ENCODE results near the gene KCNQ5.
"Not testable (repeated sequence)": the region's sequence is repeated elsewhere in the genome, so short reads cannot be mapped to it uniquely, and the experiment has no call there.

KCNQ5 gene

DNA sequence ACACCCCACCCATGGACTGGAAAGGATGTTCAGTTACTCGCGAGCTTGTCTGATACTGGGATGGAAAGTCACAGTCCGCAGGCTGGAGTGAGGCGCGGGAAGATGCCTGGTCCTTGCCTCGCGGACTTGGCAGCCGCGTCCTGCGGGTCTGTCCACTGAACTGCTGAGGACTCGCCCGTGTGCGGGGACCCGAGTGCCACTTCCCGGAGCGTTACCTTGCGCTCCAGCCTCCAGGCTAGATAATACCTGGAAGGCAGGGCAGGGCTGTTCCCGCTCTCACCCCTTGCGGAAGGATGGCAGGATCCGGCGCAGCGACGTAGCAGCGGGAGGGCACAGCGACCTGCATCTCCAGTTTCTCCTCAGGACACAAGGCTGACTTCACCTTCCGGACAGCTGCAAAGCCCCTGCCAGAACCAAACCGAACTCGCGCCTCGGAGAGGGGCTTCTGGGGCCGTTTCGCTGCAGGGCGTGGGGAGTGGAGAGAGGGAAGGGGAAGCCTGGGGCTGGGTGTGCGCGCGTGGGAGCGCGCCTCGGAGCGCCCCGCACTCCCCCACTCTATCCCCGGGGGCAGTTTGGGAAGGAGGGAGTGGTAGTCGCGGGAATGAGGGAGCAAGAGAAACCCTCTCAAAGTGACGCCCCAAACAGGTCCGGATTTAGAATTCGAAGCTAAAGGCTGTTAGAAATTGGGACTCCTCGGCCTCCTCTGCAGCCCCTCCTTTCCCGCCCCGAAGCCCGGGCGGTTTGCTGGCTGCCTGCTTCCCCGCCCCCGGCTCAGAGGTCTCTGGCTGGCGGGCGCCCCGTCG lies at the start of gene KCNQ5:
TSS of gene KCNQ5 (plus strand) at position 774 of the 803 bp plus-strand sequence.
- DNase-seq = no peak

DNA sequence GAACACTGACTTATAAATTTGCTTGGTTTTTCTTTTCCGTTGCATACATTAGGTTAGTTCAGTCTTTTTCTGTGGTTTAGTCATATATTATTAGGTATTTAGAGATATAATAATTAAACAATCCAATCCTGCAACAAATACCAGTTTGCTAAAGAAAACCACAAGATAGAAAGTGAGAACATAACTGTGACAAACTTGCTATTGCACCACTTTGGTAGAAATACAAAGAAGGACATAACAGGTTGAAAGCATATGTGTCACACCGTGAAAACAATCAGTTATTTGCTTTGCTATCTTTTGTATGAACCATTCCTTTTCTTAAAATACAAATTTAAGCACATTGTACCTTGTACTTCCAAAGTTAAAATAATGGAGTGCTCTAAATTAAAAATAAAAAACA lies 42.0 kb upstream of the KCNQ5 start:
- no peak for DNase-seq

DNA sequence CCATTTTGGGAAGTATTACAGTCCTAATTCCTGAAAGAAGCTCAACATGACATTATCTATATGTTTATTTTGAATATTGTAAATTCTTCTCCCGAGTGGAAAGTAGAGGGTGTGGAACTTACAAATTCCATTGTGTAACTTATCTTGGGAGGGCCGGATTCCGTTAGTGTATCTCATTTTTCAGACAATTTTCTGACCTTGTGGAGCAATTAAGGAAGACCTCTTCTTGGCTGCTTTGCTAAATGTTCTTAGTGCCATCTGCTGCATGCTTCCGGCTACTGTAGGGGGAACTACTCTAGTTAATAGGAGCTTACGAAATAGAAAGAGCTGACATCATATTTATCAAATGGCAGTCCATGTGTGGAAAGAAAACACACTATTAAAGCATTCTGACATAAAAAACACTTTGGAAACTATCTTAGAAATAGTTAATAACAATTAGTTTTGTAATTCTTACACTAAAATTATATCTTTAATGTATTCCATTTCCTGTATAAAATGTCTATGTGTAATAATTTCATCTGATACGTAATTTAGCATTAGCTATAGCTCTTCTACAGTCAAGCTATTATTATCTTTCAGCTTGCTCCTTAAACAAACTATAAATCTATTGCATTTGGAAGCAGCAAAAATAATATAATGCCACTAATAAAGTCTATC lies 41.5 kb upstream of the KCNQ5 start:
- peak in 1 of 2 donors; percentile 0 for DNase-seq

DNA sequence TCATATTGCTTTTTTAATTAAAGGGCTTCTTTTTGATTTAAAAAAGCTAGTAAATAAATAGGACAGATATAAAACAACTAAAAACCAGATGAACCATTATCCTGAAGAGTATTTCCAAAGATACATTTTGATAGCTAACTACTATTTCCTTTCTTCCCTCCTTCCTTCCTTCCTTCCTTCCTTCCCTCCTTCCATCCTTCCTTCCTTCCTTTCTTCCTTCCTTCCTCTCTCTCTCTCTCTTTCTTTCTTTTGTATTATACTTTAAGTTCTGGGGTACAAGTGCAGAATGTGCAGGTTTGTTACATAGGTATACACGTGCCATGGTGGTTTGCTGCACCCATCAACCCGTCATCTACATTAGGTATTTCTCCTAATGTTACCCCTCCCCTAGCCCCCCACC lies 40.9 kb upstream of the KCNQ5 start:
- not testable (repeated sequence) for DNase-seq

DNA sequence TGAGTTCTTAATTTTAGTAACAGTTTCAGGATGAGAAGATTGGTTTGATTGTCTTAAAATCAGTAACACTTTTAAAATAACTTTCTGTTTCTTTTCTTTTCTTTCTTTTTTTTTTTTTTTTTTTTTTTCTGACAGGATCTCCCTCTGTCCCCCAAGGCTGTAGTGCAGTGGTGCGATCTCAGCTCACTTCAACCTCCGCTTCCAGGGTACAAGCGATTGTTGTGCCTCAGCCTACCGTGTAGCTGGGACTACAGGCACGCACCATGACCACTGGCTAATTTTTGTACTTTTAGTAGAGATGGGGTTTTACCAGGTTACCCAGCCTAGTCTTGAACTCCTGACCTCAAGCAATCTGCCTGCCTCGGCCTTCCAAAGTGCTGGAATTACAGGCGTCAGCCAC lies 33.7 kb upstream of the KCNQ5 start:
- no peak for DNase-seq

DNA sequence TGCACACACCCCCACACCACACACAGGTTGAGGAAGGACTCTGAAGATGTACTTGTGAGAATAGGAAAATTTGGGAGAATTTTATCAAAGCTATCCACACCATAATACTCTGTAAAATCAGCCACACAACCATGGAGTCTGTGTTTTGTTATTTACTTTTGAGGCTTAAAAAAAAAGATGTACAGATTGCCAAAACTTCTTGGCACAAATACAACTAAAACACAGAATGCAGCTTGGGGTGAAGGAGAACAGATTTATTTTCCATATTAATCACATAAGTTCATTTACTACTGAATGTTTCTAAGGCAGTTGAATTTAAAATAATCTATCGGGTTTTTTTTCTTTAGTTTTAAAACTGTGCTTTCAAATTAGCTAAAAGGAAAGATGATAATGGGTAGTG lies 32.8 kb upstream of the KCNQ5 start:
- no peak for DNase-seq

DNA sequence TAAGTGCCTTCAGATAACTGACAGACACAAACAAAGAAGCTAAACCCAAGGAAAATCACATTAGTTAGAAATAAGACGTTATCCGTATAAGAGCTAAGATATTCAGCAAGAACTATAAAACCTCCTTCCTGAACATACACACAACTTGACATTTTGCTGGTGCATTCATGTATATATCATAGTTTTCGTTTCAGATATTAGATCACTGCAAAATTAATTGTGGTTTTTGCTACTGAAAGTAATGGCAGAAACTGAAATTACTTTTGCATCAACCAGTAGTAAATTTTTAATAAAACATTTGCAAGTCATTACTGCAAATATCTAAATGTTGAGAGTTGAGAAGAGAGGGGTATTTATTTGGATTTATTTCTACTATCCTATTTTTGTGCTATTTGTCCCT lies 26.1 kb upstream of the KCNQ5 start:
- DNase-seq = no peak

DNA sequence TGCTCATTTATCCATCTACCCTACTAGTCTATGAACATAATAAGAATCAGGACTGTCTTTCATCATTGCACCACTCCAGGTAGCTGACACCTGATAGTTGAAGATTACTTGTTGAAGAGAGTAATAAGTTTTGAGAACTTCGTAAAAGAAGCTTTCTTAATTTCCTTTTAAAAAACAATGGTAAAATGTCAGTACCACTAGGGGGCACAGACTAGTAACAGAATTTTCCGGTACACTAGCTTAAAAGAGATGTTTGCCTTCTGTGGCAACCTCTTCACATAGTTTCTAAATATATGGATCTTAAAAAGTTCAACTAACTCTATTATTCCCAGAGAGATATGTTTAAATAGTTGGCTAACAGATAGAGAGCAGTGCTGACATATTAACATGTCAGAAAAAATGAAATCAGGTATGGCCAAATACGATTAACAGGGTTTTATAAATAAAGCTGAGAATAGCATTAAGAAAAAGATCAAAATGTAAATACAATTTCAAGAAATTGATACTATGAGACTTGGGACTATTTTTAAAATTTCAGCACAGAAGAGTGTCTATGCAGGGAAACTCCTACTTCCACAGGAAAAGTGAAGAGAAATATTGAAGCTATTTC lies 5.4 kb upstream of the KCNQ5 start:
- peak in 1 of 2 donors; percentile 37 for DNase-seq

DNA sequence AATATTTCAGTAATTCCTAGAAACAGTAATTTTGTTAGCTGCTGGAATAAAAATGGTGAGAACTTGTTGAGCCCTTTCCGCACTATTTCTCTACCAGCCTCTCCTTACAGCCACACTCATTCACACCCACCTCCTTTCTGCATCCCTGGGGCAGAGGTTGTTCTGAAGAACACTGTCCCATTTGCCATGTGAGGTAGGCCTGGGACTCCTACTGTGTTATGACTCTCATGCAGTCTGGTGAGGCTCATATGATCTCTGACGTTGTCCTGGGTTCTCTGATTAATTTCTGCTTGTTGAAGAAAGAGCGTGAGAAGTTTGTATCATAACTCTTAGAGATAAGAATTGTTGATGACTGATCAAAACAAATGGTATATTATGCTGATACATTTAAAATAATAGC lies 4.1 kb upstream of the KCNQ5 start:
- no peak for DNase-seq

DNA sequence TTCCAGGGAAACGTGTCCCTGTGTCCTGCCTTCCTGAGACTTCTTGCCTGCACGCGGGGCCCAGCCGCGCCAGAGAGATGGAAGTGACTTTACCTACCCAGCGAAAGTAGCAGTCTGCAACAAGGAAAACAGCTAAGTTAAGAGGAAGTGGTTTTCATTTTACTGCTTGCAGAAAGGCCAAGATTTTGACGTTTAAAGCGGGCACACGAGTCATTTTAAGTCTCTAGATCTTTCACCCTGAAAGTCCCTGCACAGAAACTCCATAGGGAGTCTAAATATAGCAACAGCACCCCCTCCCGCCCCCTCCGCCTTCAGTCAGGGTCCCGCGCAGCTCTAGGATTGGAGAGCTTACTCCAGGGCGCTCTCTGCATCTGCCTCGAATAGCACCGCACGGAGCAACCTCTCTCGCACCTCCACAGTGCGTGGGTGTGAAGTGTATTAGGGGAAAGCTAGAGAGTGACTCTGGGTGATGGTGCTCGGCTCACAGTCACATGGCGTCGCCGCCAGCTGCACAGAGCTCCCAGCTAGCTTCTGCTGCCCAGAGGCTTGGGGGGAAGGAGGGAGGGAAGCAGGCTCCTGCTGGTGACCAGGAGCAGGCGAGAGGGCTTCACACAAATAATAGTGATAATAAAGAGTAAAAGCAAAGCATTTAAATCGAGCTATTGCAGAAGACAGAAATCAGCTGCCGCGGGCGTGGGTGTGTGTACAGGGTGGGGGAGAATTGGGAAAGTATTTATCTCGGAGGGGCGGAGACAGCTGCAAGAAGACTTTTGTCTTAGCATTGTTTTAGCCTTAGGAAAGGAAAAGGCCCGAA lies 1.8 kb upstream of the KCNQ5 start:
- DNase-seq = peak; percentile 61 to 64

DNA sequence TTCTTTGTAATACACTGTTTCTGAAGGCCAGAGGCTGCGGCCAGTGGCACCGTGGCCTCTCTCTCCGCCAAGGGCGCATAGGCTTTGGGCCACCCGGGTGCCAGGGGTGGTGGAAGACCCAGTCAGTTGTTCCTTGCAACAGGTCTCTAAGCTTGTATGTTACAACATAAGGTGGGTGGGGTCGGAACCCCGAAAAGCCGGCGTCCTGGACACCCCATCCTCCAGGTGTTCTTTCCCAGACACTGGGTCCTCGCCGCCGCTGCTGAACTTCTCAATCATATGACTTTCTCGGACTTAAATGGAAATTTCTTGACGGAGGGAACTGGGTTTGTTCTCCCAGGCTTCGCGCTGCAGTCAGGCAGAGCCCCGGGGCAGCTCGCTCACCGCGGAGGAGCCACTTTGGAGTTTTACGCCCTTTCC lies 983 bp upstream of the KCNQ5 start:
- peak; percentile 2 for DNase-seq

DNA sequence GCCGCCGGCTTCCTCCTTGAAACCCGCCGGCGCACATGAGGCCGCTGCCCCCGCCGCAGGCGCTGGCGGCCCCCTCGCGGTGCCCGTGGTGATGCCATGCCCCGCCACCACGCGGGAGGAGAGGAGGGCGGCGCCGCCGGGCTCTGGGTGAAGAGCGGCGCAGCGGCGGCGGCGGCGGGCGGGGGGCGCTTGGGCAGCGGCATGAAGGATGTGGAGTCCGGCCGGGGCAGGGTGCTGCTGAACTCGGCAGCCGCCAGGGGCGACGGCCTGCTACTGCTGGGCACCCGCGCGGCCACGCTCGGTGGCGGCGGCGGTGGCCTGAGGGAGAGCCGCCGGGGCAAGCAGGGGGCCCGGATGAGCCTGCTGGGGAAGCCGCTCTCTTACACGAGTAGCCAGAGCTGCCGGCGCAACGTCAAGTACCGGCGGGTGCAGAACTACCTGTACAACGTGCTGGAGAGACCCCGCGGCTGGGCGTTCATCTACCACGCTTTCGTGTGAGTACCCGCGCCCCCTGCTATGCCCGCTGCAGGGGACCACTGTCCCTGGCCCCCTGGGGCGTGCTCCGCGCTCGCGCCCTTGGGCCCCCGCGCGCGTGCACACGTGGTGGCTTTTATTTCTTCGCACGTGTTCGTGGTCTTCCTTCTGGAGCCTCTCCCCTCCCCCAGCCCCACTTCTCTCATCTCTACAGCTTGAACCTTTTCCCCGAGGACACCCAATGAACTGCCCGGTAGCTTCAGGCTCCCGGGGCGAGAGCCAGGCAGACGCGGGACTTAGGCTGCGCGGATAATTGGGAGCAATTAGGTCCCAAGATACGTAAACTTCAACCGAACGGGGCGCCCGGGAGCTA lies 453 bp downstream of the KCNQ5 start:
- peak; percentile 57 to 63 for DNase-seq

DNA sequence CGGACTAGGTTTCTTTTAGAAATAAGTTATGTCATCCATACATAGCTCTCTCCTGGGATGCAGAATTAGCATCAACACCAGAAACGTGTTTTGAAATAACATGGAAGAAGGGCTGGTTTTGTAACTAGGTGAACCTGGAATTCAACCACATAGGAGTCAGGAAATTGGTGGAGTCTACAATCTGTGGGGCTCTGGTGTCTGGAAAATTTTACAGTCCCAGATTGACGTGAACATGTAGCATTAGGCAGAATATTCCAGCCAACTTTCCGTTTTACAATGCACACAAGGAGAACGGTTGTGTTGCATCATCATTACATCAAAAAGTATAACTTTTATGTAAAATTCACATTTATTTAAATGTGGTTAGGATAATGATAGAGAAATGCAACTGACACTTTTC lies 1.9 kb downstream of the KCNQ5 start:
- no peak for DNase-seq

DNA sequence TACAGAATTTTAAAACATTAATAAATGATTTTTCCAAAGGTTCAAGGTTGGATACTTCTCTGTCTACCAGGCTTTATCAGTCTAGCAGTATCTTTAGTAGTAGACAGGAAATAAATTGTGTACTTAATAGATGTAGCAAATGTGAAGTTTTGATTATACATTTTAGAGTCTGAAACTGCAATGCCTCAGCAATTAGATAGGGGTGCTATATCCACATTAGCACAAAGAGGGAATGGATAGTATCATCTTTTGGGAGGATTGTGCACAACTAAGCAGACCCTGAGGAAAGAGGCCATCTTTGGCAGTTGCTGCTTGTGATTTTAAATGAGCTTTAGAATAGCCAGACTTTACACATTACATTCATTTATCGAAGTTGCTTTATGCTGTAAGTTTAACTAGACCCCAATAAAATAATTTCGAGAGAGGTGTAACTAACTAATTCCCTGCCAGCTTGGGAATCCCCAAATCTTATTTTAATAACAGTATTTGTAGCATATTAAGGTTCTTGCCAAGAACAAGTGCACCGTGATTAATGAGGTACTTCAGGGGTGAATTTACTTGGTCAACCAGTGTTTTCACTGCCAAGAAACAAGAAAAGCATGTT lies 2.8 kb downstream of the KCNQ5 start:
- peak in 1 of 2 donors; percentile 21 for DNase-seq

DNA sequence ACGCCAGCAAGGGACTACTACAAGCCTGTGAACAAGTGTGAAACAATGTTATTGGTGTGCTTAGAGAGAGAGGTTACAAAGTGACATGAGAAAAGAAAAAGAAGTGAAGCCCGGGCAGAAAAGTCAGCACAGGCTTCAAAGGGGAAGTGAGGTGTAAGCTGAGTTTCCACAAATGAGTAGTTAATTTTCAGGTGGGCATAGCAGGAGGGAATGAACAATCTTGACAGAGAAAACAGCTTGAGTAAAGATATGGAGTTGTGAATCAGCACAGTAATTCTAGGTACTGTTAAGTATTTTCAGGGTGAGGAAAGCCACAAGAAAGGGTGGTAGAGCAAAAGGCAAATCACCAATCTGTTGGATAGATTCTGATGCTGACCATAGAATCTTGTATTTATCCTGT lies 4.3 kb downstream of the KCNQ5 start:
- no peak for DNase-seq

DNA sequence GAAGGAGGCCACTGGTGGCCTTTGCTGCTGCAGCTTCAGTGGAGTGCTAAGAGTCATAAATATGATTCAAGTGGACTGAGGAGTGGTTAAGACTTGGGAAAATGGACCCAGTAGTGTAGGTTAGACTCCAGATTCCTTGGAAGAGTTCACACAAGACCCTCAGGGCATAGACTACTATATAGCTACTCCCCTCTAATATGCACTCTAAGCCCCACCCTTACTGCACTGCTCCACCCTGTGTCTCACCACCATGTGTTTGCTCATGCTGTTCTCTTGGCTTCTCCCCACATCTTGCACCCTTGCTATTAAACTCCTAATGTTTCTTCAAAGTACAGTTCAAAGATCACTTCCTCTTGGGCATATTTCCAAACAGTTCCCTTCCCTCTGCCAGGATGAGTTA lies 5.7 kb downstream of the KCNQ5 start:
- no peak for DNase-seq

DNA sequence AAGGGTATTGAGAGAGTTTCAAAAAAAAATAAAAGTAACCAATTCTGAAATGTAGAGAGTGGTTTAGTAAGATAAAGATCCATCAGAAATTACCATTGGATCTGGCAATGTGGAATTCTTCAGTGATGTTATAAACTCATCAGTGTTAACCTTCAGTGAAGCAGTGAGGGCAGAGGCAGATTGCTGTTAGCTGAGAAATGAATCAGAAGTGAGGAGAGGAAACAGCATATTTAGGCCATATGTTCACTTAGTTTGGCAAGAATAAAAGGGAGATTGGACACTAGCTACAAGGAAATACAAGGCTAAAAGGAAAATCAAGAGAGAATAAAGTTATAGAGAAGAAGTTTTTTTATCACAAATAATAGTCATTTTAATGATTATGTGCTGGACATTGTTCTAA lies 9.6 kb downstream of the KCNQ5 start:
- DNase-seq = no peak

DNA sequence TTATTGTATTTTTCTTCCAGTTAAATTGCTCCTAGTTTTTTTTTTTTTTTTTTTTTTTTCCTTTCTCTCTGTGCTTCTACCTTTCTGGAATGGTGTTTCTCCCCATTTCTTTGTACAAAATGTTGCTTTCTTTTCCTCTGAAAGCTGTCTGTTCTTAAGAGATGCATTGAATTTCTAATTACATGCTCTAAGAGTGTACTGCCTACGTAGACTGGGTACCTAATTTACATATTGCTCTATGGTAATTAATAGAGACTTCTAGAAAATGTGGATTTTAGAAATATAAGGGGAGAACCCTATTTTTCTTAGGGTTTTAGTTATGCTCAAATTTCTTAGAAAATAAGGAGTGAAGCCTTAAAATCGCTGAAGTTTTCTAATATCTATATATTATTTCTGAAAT lies 13.8 kb downstream of the KCNQ5 start:
- no peak for DNase-seq

DNA sequence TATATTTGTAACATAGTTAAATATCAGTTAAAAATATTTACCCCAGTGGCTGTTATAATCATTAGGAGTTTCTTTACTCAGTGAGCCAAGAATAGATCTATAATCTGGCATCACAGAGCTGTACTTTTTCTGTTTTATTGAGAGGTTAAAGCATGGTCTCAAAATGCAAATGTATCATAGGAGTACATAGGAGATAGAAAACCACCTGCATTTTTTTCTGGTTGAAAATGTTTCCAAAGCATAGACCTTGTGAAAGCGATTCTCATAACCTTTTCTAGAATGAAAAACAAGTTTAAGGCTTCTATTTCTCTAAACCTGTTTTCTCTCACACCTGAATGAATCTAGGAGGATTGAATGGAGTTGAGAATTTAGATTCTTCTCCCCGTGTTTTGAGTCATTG lies 14.4 kb downstream of the KCNQ5 start:
- no peak for DNase-seq

DNA sequence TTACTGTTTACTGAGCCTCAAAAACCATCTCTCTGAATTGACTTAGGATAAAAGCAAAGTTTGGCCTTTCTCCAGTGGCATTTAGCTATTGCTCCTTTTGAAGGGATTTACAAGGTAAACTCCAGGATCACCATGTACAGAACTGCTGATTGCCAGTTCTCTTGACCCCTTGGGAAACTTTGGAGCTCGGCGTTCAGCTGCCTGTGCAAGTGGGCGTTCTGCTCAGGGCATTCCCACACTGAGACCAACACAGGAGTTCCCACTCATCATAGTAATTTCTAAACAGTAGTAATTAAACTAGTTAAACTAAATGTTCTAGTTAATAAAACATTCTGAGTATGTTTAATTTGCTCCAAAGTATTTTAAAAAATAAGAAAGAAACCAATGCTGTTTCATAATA lies 14.9 kb downstream of the KCNQ5 start:
- DNase-seq = no peak

DNA sequence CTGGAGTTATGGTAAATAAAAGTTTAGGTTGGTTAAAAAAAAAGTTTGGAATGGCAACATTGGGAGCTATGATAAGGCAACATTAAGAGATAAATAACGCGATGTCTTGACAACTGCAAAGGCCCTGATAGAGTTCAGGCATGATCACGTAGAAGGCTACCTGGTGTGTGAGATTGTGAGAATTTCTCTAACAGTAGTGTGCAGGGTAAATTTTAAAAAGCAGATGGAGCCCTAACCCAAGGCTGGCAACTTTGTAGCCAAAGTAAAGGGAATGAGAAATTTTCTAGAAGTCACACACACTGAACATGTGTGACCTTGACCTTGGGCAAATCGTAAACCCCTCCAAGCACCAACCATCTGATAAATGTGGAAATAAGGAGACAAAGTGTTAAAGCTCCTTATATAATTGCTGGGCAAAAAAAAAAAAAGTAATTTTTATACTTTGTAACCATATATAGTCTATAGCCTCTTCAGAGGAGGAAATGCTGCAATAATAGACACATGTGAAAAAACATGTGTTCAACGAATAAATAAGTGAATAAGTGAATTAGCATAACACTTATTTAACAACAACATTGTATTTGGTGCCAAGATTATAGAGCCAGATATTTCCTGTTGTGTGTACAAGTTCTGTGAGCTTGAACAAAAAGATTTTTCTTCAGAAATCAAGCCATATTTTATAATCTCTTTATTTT lies 18.2 kb downstream of the KCNQ5 start:
- DNase-seq = no peak

Measured in CD4-positive, alpha-beta T cell treated with Interleukin-1 beta for 1 hour (primary cell).